HCT116 (cell line): Measurements from ENCODE around the gene CDKN1C. TPM values are rescaled to one million over a fixed set of nuclear protein-coding genes. Genes with fewer than 3 reads are reported as not detected.

Experiments used
- ATAC-seq: fragments of 200-7000 bp; cut with Tn5 transposase; 2 replicates; pipeline ENCODE4 v1.9.1; 2020; ENCODE audit warnings: mild to moderate bottlenecking, moderate library complexity
- BruUV-seq: library from RNA; stranded (reverse); fragments of 400-500 nt; replicated peaks from 2 replicates; lab custom pipeline; 2021; lab: Mats Ljungman, UMichigan
- CTCF ChIA-PET: fragments of 300-600 bp; sonication (Branson Sonifier 250); formaldehyde crosslinking; loops from one replicate; lab custom pipeline; 2021; ENCODE audit warnings: antibody characterized with exemption; lab: Charles Lee
- POLR2A ChIA-PET: fragments of 300-600, 350-600 bp; sonication (Branson Sonifier 250); formaldehyde crosslinking; loops from one replicate; lab custom pipeline; 2021; ENCODE audit warnings: antibody characterized with exemption; lab: Charles Lee
- RAD21 ChIA-PET, 2 experiments: fragments of 300-600 bp; sonication (Branson Sonifier 250); formaldehyde crosslinking; loops; one replicate each; lab custom pipeline; 2023; ENCODE audit warnings: low total read pairs in 2 of 2; ENCODE audit not compliant: uncharacterized antibody in 2 of 2, unreplicated experiment in 2 of 2, low non-redundant PET in 1 of 2; lab: Charles Lee
- DNase-seq: peaks from one replicate; pipeline ENCODE4 v3.0.0-alpha.2; 2010; ENCODE audit warnings: low read depth, low spot score
- H2AFZ ChIP-seq: fragments of 200-600 bp; shearing (Covaris generic), sonication (generic); 2 replicates; pipeline ENCODE4 v1.6.1; 2017; ENCODE audit warnings: low read depth, mixed run types, mixed read lengths, antibody characterized with exemption, low read length; ENCODE audit not compliant: poor library complexity, severe bottlenecking
- H3K27ac ChIP-seq: 2 replicates; pipeline ENCODE4 v1.5.1; 2012; ENCODE audit warnings: low read depth, low read length
- H3K27me3 ChIP-seq: fragments of 200-600 bp; sonication (generic); 2 replicates; pipeline ENCODE4 v1.6.1; 2016; ENCODE audit warnings: mixed run types, low read length, mixed read lengths; ENCODE audit not compliant: insufficient read depth
- H3K36me3 ChIP-seq, 2 experiments: fragments of 200-500 bp in 1 of 2; fragments of 200-600 bp in 1 of 2; sonication (Bioruptor generic) in 1 of 2; sonication (generic) in 1 of 2; 2 replicates each; pipeline versions ENCODE4 v1.5.1 to v1.6.1; 2014 to 2016; ENCODE audit warnings: low read length in 2 of 2, inconsistent platforms in 1 of 2, mixed read lengths in 1 of 2, mixed run types in 1 of 2; ENCODE audit not compliant: insufficient read depth in 2 of 2, control insufficient read depth in 1 of 2
- H3K4me1 ChIP-seq, 2 experiments: fragments of 200-600 bp in 1 of 2; sonication (generic) in 1 of 2; 2 replicates each; pipeline versions ENCODE4 v1.5.1 to v1.6.1; 2012 to 2017; ENCODE audit warnings: low read length in 2 of 2, inconsistent platforms in 1 of 2, mild to moderate bottlenecking in 1 of 2, mixed read lengths in 1 of 2, mixed run types in 1 of 2, moderate library complexity in 1 of 2; ENCODE audit not compliant: insufficient read depth in 2 of 2, control insufficient read depth in 1 of 2
- H3K4me2 ChIP-seq: fragments of 200-600 bp; sonication (generic); 2 replicates; pipeline ENCODE4 v1.6.1; 2017; ENCODE audit warnings: mixed run types, low read length, mixed read lengths
- H3K4me3 ChIP-seq, 2 experiments: fragments of 200-600 bp in 1 of 2; sonication (generic) in 1 of 2; replicated peaks in 1 of 2; 2 replicates each; pipeline ENCODE4 v1.5.1; 2011 to 2016; ENCODE audit warnings: low read length in 2 of 2, control low read depth in 1 of 2, low read depth in 1 of 2, mild to moderate bottlenecking in 1 of 2, mixed read lengths in 1 of 2, mixed run types in 1 of 2
- H3K79me2 ChIP-seq: fragments of 200-600 bp; sonication (generic); 2 replicates; pipeline ENCODE4 v1.6.1; 2017; ENCODE audit warnings: mild to moderate bottlenecking, mixed run types, low read length, moderate library complexity, mixed read lengths; ENCODE audit not compliant: insufficient read depth
- H3K9ac ChIP-seq: fragments of 200-600 bp; sonication (generic); 2 replicates; pipeline ENCODE4 v1.6.1; 2016; ENCODE audit warnings: low read length, mixed read lengths
- H3K9me2 ChIP-seq: fragments of 200-600 bp; sonication (generic), shearing (Covaris generic); 2 replicates; pipeline ENCODE4 v1.6.1; 2017; ENCODE audit warnings: mixed run types, mild to moderate bottlenecking, moderate library complexity; ENCODE audit not compliant: insufficient read depth
- H3K9me3 ChIP-seq, 2 experiments: fragments of 200-500 bp in 1 of 2; fragments of 200-600 bp in 1 of 2; sonication (Bioruptor generic) in 1 of 2; sonication (generic) in 1 of 2; 2 replicates each; pipeline ENCODE4 v1.6.1; 2014 to 2017; ENCODE audit warnings: low read length in 2 of 2, mixed read lengths in 2 of 2, inconsistent platforms in 1 of 2, low read depth in 1 of 2, mild to moderate bottlenecking in 1 of 2, mixed run types in 1 of 2, moderate library complexity in 1 of 2; ENCODE audit not compliant: control insufficient read depth in 1 of 2, insufficient read depth in 1 of 2
- H4K20me1 ChIP-seq: fragments of 200-600 bp; sonication (generic), shearing (Covaris generic); 2 replicates; pipeline ENCODE4 v1.6.1; 2017; ENCODE audit warnings: mixed run types, mild to moderate bottlenecking, moderate library complexity; ENCODE audit not compliant: insufficient read depth
- ATF3 ChIP-seq: IDR thresholded peaks from 2 replicates; pipeline ENCODE4 v1.6.1; 2012
- CBX3 ChIP-seq: IDR thresholded peaks from 2 replicates; pipeline ENCODE4 v1.6.1; 2012; ENCODE audit warnings: low read depth
- CEBPB ChIP-seq: IDR thresholded peaks from 2 replicates; pipeline ENCODE4 v1.6.1; 2012; ENCODE audit warnings: low read depth
- EGR1 ChIP-seq: IDR thresholded peaks from 2 replicates; pipeline ENCODE4 v1.6.1; 2012; ENCODE audit warnings: low read depth
- EZH2phosphoT487 ChIP-seq: fragments of 200-600 bp; IDR thresholded peaks from 2 replicates; pipeline ENCODE4 v1.6.1; 2018; ENCODE audit warnings: antibody characterized with exemption, borderline replicate concordance
- JUND ChIP-seq: IDR thresholded peaks from 2 replicates; pipeline ENCODE4 v1.6.1; 2012
- POLR2A ChIP-seq: IDR thresholded peaks from 2 replicates; pipeline ENCODE4 v1.7.0; 2011; ENCODE audit warnings: borderline replicate concordance; ENCODE audit not compliant: insufficient read depth, insufficient read length; ENCODE audit errors: extremely low read depth
- POLR2AphosphoS5 ChIP-seq: IDR thresholded peaks from 2 replicates; pipeline ENCODE4 v1.6.1; 2011; ENCODE audit warnings: mild to moderate bottlenecking, low read depth, low read length, moderate library complexity
- RAD21 ChIP-seq: IDR thresholded peaks from 2 replicates; pipeline ENCODE4 v1.6.1; 2012; ENCODE audit warnings: low read depth, mild to moderate bottlenecking
- SIN3A ChIP-seq: IDR thresholded peaks from 2 replicates; pipeline ENCODE4 v1.6.1; 2012; ENCODE audit warnings: low read depth
- SP1 ChIP-seq: IDR thresholded peaks from 2 replicates; pipeline ENCODE4 v1.6.1; 2012; ENCODE audit warnings: low read depth
- TCF7L2 ChIP-seq: IDR thresholded peaks from 2 replicates; pipeline ENCODE4 v1.7.0; 2011; ENCODE audit warnings: borderline replicate concordance, inconsistent platforms; ENCODE audit not compliant: insufficient read depth, insufficient read length; ENCODE audit errors: extremely low read depth
- YY1 ChIP-seq: IDR thresholded peaks from 2 replicates; pipeline ENCODE4 v1.6.1; 2011; ENCODE audit warnings: low read length, low read depth, moderate library complexity, mild to moderate bottlenecking; ENCODE audit not compliant: insufficient replicate concordance; ENCODE audit errors: extremely low read depth
- intact Hi-C: fragments of 100-400 bp; cut with micrococcal nuclease; formaldehyde crosslinking; loops from 2 replicates; pipeline ENCODE4 v1.10.0; 2022
- total RNA-seq: library from RNA; stranded (reverse); gene quantifications from one replicate; pipeline ENCODE4 v1.2.1, GENCODE V29; 2021; ENCODE audit not compliant: unreplicated experiment
- TF ChIP-seq, protein P1 (sequence below): IDR thresholded peaks from 2 replicates; pipeline ENCODE4 v1.6.1; 2011; ENCODE audit warnings: mild to moderate bottlenecking, low read length, moderate library complexity; ENCODE audit not compliant: insufficient replicate concordance; ENCODE audit errors: extremely low read depth

Gene CDKN1C
- total RNA-seq, 1 experiment from 2014 or later = 24.0 TPM

DNA sequence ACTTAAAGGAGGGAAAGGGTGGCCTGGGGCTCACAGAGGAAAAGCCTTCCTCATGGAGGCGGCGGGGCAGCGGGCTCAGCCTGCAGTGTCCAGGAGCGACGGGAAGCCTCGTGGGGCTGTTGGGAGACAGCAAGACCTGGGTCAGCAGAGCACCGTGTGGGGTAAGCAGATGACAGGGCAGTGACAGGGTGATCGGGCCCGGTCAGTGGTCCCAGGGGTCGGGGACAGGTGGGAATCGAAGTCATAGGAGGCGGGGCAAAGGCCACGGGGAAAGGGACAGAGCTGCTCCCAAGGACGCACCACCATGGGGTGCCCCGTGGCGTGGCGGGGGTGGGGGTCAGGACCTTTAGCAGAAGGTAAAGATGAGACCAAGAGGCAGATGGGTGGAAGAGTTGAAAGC, 49.8 kb downstream of the CDKN1C start:
- Histone ChIP-seq H3K9me2 (no peaks in the 10 kb centered on the region), H3K4me1 (peaks cover 8 to 13% of the 10 kb centered on the region in 2 experiments; a peak in 3 of 4 replicates), H3K36me3 (no peaks in the 10 kb centered on the region), H3K27ac (no peak overlapping the region), H3K9ac (no peak overlapping the region), H3K79me2 (no peaks in the 10 kb centered on the region), H3K4me3 (no peak overlapping the region), H3K4me2 (no peak overlapping the region), H3K27me3 (no peaks in the 10 kb centered on the region), H4K20me1 (no peaks in the 10 kb centered on the region), H2AFZ (no peak overlapping the region), H3K9me3 (no peaks in the 10 kb centered on the region)
- TF ChIP-seq YY1 (no peak), EZH2phosphoT487 (no peak), SP1 (no peak), CEBPB (no peak), TCF7L2 (no peak), POLR2A (no peak), CBX3 (no peak), JUND (no peak), POLR2AphosphoS5 (no peak), ATF3 (no peak), RAD21 (no peak), SIN3A (no peak), EGR1 (no peak)
- TF ChIP-seq, protein P1, sequence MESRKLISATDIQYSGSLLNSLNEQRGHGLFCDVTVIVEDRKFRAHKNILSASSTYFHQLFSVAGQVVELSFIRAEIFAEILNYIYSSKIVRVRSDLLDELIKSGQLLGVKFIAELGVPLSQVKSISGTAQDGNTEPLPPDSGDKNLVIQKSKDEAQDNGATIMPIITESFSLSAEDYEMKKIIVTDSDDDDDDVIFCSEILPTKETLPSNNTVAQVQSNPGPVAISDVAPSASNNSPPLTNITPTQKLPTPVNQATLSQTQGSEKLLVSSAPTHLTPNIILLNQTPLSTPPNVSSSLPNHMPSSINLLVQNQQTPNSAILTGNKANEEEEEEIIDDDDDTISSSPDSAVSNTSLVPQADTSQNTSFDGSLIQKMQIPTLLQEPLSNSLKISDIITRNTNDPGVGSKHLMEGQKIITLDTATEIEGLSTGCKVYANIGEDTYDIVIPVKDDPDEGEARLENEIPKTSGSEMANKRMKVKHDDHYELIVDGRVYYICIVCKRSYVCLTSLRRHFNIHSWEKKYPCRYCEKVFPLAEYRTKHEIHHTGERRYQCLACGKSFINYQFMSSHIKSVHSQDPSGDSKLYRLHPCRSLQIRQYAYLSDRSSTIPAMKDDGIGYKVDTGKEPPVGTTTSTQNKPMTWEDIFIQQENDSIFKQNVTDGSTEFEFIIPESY = no peak
- ChIA-PET CTCF (no interaction called here), RAD21 (no interaction called here), POLR2A (no interaction called here)
- no peak for DNase-seq
- ATAC-seq = no peak
- no TSS peak for BruUV-seq
- intact Hi-C loops = no loop called here
